Neural cell (in vitro differentiated cells): Measurements from ENCODE around the gene TMPRSS2. TPM values are rescaled to one million over a fixed set of nuclear protein-coding genes. Genes with fewer than 3 reads are reported as not detected.

ENCODE experiments used
- H2AFZ ChIP-seq: fragments of 200-600, 300-800 bp; sonication (generic), shearing (Covaris generic); 2 replicates; pipeline ENCODE4 v1.6.0; 2014; ENCODE audit warnings: low read depth, mild to moderate bottlenecking, antibody characterized with exemption, low read length, moderate library complexity
- H3F3A ChIP-seq: fragments of 200-600 bp; shearing (Covaris generic); 2 replicates; pipeline ENCODE4 v1.6.1; 2016; ENCODE audit warnings: mild to moderate bottlenecking, moderate library complexity, mixed read lengths, antibody characterized with exemption, low read length; ENCODE audit not compliant: insufficient read depth, poor library complexity, severe bottlenecking
- H3K27ac ChIP-seq: fragments of 200-600, 300-800 bp; sonication (generic), shearing (Covaris generic); 2 replicates; pipeline ENCODE4 v1.5.1; 2014; ENCODE audit warnings: mild to moderate bottlenecking, low read length, moderate library complexity
- H3K27me3 ChIP-seq: fragments of 300-800, 200-600 bp; sonication (generic), shearing (Covaris generic); 2 replicates; pipeline ENCODE4 v1.6.0; 2014; ENCODE audit warnings: mild to moderate bottlenecking, low read depth, low read length, moderate library complexity; ENCODE audit not compliant: insufficient read depth
- H3K36me3 ChIP-seq: fragments of 300-800, 200-600 bp; sonication (generic), shearing (Covaris generic); 2 replicates; pipeline ENCODE4 v1.5.1; 2014; ENCODE audit warnings: mild to moderate bottlenecking, antibody characterized with exemption, low read length, moderate library complexity; ENCODE audit not compliant: insufficient read depth
- H3K4me2 ChIP-seq: fragments of 300-800, 200-600 bp; sonication (generic), shearing (Covaris generic); 2 replicates; pipeline ENCODE4 v1.6.0; 2014; ENCODE audit warnings: mild to moderate bottlenecking, low read length
- H3K4me3 ChIP-seq: fragments of 300-800, 200-600 bp; sonication (generic), shearing (Covaris generic); 2 replicates; pipeline ENCODE4 v1.5.1; 2014; ENCODE audit warnings: mild to moderate bottlenecking, low read length, moderate library complexity
- H3K79me2 ChIP-seq: fragments of 200-600 bp; shearing (Covaris generic); replicated peaks from 2 replicates; pipeline ENCODE4 v1.6.0; 2014; ENCODE audit warnings: mild to moderate bottlenecking, low read length, moderate library complexity; ENCODE audit not compliant: insufficient read depth
- H3K9ac ChIP-seq: fragments of 300-800, 200-600 bp; sonication (generic), shearing (Covaris generic); 2 replicates; pipeline ENCODE4 v1.6.1; 2016; ENCODE audit warnings: mild to moderate bottlenecking, low read length, mixed read lengths
- H3K9me2 ChIP-seq: fragments of 200-600 bp; shearing (Covaris generic); 2 replicates; pipeline ENCODE4 v1.6.1; 2016; ENCODE audit warnings: mild to moderate bottlenecking, low read length, mixed read lengths; ENCODE audit not compliant: insufficient read depth
- H3K9me3 ChIP-seq: fragments of 200-600, 300-800 bp; sonication (generic), shearing (Covaris generic); 2 replicates; pipeline ENCODE4 v1.6.1; 2016; ENCODE audit warnings: mild to moderate bottlenecking, mixed run types, low read length, moderate library complexity, mixed read lengths
- H4K20me1 ChIP-seq: fragments of 200-600 bp; shearing (Covaris generic); 2 replicates; pipeline ENCODE4 v1.6.1; 2016; ENCODE audit warnings: mild to moderate bottlenecking, mixed run types; ENCODE audit not compliant: insufficient read depth
- EP300 ChIP-seq: fragments of 450-650 bp; conservative IDR thresholded peaks from 2 replicates; pipeline ENCODE4 v1.6.1; 2014; ENCODE audit warnings: antibody characterized with exemption, mild to moderate bottlenecking, moderate library complexity; ENCODE audit not compliant: poor library complexity, severe bottlenecking
- EZH2 ChIP-seq: fragments of 200-600, 300-800 bp; shearing (Covaris generic), sonication (generic); IDR thresholded peaks from 2 replicates; pipeline ENCODE4 v1.6.1; 2014; ENCODE audit warnings: antibody characterized with exemption, low read length, borderline replicate concordance, mild to moderate bottlenecking; ENCODE audit not compliant: insufficient read depth, poor library complexity, severe bottlenecking
- MXI1 ChIP-seq: fragments of 450-650 bp; conservative IDR thresholded peaks from 2 replicates; pipeline ENCODE4 v1.6.1; 2014; ENCODE audit warnings: antibody characterized with exemption, mild to moderate bottlenecking; ENCODE audit not compliant: poor library complexity, severe bottlenecking
- POLR2AphosphoS5 ChIP-seq: IDR thresholded peaks from 2 replicates; pipeline ENCODE4 v1.6.1; 2012
- RAD21 ChIP-seq: fragments of 450-650 bp; conservative IDR thresholded peaks from 2 replicates; pipeline ENCODE4 v1.6.1; 2014; ENCODE audit warnings: antibody characterized with exemption, mild to moderate bottlenecking, moderate library complexity
- SMC3 ChIP-seq: fragments of 450-650 bp; conservative IDR thresholded peaks from 2 replicates; pipeline ENCODE4 v1.6.1; 2014; ENCODE audit warnings: antibody characterized with exemption, mild to moderate bottlenecking, moderate library complexity; ENCODE audit not compliant: poor library complexity
- TAF1 ChIP-seq: IDR thresholded peaks from 2 replicates; pipeline ENCODE4 v1.6.1; 2012; ENCODE audit warnings: low read depth
- polyA plus RNA-seq: library from polyadenylated mRNA; depleted of rRNA; stranded (reverse); fragments of >200 nt; gene quantifications from 2 replicates; pipeline ENCODE4 v1.2.3, GENCODE V29; 2014
- TF ChIP-seq, protein P1 (sequence below): fragments of 450-650 bp; IDR thresholded peaks from 2 replicates; pipeline ENCODE4 v1.5.1; 2014; ENCODE audit warnings: antibody characterized with exemption, mild to moderate bottlenecking, moderate library complexity; ENCODE audit not compliant: poor library complexity, severe bottlenecking
- TF ChIP-seq, protein P2 (sequence below): IDR thresholded peaks from 2 replicates; pipeline ENCODE4 v1.6.1; 2012; ENCODE audit warnings: borderline replicate concordance

TMPRSS2 gene
- polyA plus RNA-seq, 1 donor from 2014 or later: not detected

DNA sequence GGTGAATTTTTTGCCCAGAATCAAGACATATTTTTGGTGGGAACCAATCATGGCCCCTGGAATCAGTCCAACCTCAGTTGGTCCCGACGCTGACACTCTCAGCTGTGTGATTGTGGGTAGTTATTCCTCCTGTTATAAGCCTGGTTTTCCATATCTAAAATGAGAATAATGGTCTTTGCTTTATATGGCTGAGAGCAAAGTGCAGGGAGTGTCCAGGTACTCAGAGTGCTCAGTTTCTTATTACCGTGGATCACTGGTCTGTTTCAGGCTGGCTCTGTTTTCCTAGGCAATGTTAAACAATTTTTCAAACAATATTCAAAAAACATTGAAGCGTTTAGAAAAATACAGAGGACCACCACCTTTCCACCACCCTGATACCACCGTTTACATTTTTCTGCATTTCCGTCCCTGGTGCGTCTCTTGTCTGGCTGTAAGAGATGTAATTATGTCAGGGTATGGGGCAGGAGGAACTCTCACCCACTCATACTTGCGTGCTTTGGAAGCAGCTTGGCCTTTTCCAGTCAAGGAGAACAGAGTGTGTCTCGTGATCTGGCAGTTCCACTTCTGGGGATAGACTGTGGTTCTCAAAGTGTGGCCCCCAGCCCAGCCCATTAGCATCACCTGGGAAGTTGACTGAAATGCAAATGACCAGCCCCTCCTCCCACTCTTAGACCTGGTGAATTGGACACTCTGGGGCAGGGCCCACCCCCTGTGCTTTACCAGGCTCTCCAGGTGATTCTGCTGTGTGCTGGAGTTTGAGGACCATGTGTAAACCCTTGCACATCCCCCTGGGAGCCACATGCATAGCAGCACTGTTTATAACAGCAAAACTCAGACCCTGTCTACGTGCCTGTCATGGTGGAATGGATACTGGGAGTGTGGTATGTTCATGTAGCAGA is 75.1 kb downstream of the TMPRSS2 start:
- H3K4me3 ChIP-seq: no peak overlapping the region
- no peaks in the 10 kb centered on the region for H3K36me3 ChIP-seq
- no peak overlapping the region for H3K4me2 ChIP-seq
- no peak for TF ChIP-seq SMC3
- TF ChIP-seq MXI1: no peak
- no peak for TF ChIP-seq TAF1
- TF ChIP-seq EP300: no peak
- TF ChIP-seq, protein P1, sequence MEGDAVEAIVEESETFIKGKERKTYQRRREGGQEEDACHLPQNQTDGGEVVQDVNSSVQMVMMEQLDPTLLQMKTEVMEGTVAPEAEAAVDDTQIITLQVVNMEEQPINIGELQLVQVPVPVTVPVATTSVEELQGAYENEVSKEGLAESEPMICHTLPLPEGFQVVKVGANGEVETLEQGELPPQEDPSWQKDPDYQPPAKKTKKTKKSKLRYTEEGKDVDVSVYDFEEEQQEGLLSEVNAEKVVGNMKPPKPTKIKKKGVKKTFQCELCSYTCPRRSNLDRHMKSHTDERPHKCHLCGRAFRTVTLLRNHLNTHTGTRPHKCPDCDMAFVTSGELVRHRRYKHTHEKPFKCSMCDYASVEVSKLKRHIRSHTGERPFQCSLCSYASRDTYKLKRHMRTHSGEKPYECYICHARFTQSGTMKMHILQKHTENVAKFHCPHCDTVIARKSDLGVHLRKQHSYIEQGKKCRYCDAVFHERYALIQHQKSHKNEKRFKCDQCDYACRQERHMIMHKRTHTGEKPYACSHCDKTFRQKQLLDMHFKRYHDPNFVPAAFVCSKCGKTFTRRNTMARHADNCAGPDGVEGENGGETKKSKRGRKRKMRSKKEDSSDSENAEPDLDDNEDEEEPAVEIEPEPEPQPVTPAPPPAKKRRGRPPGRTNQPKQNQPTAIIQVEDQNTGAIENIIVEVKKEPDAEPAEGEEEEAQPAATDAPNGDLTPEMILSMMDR: no peak
- TF ChIP-seq, protein P2, sequence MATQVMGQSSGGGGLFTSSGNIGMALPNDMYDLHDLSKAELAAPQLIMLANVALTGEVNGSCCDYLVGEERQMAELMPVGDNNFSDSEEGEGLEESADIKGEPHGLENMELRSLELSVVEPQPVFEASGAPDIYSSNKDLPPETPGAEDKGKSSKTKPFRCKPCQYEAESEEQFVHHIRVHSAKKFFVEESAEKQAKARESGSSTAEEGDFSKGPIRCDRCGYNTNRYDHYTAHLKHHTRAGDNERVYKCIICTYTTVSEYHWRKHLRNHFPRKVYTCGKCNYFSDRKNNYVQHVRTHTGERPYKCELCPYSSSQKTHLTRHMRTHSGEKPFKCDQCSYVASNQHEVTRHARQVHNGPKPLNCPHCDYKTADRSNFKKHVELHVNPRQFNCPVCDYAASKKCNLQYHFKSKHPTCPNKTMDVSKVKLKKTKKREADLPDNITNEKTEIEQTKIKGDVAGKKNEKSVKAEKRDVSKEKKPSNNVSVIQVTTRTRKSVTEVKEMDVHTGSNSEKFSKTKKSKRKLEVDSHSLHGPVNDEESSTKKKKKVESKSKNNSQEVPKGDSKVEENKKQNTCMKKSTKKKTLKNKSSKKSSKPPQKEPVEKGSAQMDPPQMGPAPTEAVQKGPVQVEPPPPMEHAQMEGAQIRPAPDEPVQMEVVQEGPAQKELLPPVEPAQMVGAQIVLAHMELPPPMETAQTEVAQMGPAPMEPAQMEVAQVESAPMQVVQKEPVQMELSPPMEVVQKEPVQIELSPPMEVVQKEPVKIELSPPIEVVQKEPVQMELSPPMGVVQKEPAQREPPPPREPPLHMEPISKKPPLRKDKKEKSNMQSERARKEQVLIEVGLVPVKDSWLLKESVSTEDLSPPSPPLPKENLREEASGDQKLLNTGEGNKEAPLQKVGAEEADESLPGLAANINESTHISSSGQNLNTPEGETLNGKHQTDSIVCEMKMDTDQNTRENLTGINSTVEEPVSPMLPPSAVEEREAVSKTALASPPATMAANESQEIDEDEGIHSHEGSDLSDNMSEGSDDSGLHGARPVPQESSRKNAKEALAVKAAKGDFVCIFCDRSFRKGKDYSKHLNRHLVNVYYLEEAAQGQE: no peak
- TF ChIP-seq RAD21: no peak
- no peak for TF ChIP-seq POLR2AphosphoS5
- no peak for TF ChIP-seq EZH2
- H3K79me2 ChIP-seq: no peaks in the 10 kb centered on the region
- H3K9ac ChIP-seq: no peak overlapping the region
- H2AFZ ChIP-seq: no peak overlapping the region
- H3F3A ChIP-seq: no peaks in the 10 kb centered on the region
- peaks cover under 1% of the 10 kb centered on the region for H3K27me3 ChIP-seq
- H3K9me3 ChIP-seq: no peaks in the 10 kb centered on the region
- H4K20me1 ChIP-seq: no peaks in the 10 kb centered on the region
- no peak overlapping the region for H3K27ac ChIP-seq
- no peaks in the 10 kb centered on the region for H3K9me2 ChIP-seq

DNA sequence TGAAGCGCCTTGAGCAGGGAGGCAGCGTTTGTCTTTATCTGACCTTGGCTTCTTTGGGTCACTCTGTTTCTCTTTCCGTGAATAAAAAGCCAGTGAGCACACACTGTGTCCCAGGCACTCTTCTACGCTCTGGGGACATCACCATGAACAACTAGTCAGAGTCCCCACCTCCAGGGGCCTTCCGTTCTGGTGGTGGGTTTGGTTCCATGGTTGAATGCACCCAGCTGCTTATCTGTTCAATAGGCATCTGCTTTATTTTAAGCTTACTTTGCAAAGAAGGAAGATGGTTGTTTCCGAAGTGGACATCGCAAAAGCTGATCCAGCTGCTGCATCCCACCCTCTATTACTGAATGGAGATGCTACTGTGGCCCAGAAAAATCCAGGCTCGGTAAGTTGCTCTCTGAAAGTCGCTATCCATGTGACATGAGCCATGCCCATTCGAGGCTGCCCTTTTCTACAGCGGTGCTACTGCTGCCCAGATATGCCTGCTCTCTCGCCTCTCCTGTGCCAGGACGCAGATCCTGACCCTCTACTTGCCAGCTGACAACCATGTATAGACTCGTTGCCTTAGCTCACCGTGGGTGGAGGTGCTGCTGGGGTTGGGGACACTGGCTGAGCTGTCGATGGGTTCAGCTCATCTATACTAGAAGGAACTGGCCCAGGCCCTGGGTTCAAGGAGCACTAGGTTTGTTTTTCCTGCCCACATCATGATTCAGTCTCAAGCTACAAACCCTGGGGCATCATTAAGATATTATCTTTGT is 76.0 kb downstream of the TMPRSS2 start:
- no peak overlapping the region for H3K4me3 ChIP-seq
- no peaks in the 10 kb centered on the region for H3F3A ChIP-seq
- peaks cover 8% of the 10 kb centered on the region for H3K27me3 ChIP-seq
- no peak overlapping the region for H3K9ac ChIP-seq
- TF ChIP-seq TAF1: no peak
- TF ChIP-seq MXI1: no peak
- TF ChIP-seq, protein P1: no peak
- TF ChIP-seq, protein P2: no peak
- TF ChIP-seq EP300: no peak
- TF ChIP-seq EZH2: no peak
- no peak for TF ChIP-seq RAD21
- TF ChIP-seq POLR2AphosphoS5: no peak
- TF ChIP-seq SMC3: no peak
- no peaks in the 10 kb centered on the region for H3K36me3 ChIP-seq
- H3K4me2 ChIP-seq: no peak overlapping the region
- H4K20me1 ChIP-seq: no peaks in the 10 kb centered on the region
- no peak overlapping the region for H2AFZ ChIP-seq
- H3K27ac ChIP-seq: no peak overlapping the region
- no peaks in the 10 kb centered on the region for H3K9me2 ChIP-seq
- no peaks in the 10 kb centered on the region for H3K9me3 ChIP-seq
- H3K79me2 ChIP-seq: no peaks in the 10 kb centered on the region
